Measurements from ENCODE around the gene MYL5. TPM values are rescaled to one million over a fixed set of nuclear protein-coding genes. Genes with fewer than 3 reads are reported as not detected.
A peak's percentile ranks its signal among the peaks of the same experiment; 100 is the strongest.

The MYL5 gene
- total RNA-seq, 1 donor from 2014 or later, result 1.1 TPM

- TF ChIP-seq CTCF (IDR thresholded peaks at IDR 0.05), result no peak
- Histone ChIP-seq H3K36me3 (peaks cover 18 to 20% of the 10 kb centered on the region in 2 donors), H3K27ac (no peak overlapping the region), H3K4me3 (no peak overlapping the region), H3K4me1 (peaks cover 9 to 15% of the 10 kb centered on the region in 2 donors), H3K27me3 (no peaks in the 10 kb centered on the region), H3K9me3 (no peaks in the 10 kb centered on the region)
- DNase-seq (ENCODE audit: low spot score in 2 of 2), result no peak
- intact Hi-C loops (cut with DNase I), result loop anchor here (5.0 to 10.0 kb wide), 2 partner anchors 334 to 1043 kb away; partner anchors contain the start of genes SLBP and ZNF141
Observed at GRCh38 chr4:671769-672168, 2.6 kb upstream of the MYL5 start.

- no peaks in the 10 kb centered on the region for H3K9me3 ChIP-seq
- DNase-seq (ENCODE audit: low spot score in 2 of 2), result no peak
- TF ChIP-seq CTCF (IDR thresholded peaks at IDR 0.05), result no peak
- H3K4me1 ChIP-seq, result peaks cover 9 to 15% of the 10 kb centered on the region in 2 donors
- H3K36me3 ChIP-seq, result peaks cover 18 to 20% of the 10 kb centered on the region in 2 donors
- intact Hi-C loops (cut with DNase I), result loop anchor here (1.0 to 10.0 kb wide), 8 partner anchors 32 to 1041 kb away; partner anchors contain the start of genes GAK, PCGF3, PIGG and SLBP
- H3K27me3 ChIP-seq, result no peaks in the 10 kb centered on the region
- peak overlapping the region; percentile 68 to 92 for H3K4me3 ChIP-seq
- peak overlapping the region; percentile 43 to 92 for H3K27ac ChIP-seq
Observed at GRCh38 chr4:673349-674091, 822 bp upstream of the MYL5 start.

- peak overlapping the region; percentile 92 for H3K27ac ChIP-seq
- intact Hi-C loops (cut with DNase I), result loop anchor here (2.0 to 10.0 kb wide), 2 partner anchors 258 to 1040 kb away; partner anchors contain the start of genes GAK, SLBP and TMEM175
Observed at GRCh38 chr4:675036-675882, 917 bp downstream of the MYL5 start.

GRCh38 chr4:675980-676870 is 1.9 kb downstream of the MYL5 start:
- no peak for DNase-seq (ENCODE audit: low spot score in 2 of 2)
- H3K4me3 ChIP-seq, result no peak overlapping the region
- H3K36me3 ChIP-seq, result peaks cover 14 to 16% of the 10 kb centered on the region in 2 donors
- peaks cover 16 to 24% of the 10 kb centered on the region in 2 donors for H3K4me1 ChIP-seq
- intact Hi-C loops (cut with DNase I), result loop anchor here (2.0 to 10.0 kb wide), 2 partner anchors 257 to 1039 kb away; partner anchors contain the start of genes GAK, SLBP and TMEM175
- H3K27ac ChIP-seq, result no peak overlapping the region
- peaks cover 10% of the 10 kb centered on the region for H3K27me3 ChIP-seq
- no peaks in the 10 kb centered on the region for H3K9me3 ChIP-seq
- no peak for TF ChIP-seq CTCF (IDR thresholded peaks at IDR 0.05)

More at GRCh38 chr4:675036-675882, 917 bp downstream of the MYL5 start:
- DNase-seq (ENCODE audit: low spot score in 2 of 2), result no peak
- Histone ChIP-seq H3K9me3 (no peaks in the 10 kb centered on the region), H3K4me3 (peak overlapping the region; percentile 68 to 92), H3K4me1 (peaks cover 9 to 15% of the 10 kb centered on the region in 2 donors), H3K36me3 (peaks cover 18 to 20% of the 10 kb centered on the region in 2 donors), H3K27me3 (peaks cover under 1% of the 10 kb centered on the region)
- no peak for TF ChIP-seq CTCF (IDR thresholded peaks at IDR 0.05)

- no peak for TF ChIP-seq CTCF (IDR thresholded peaks at IDR 0.05)
- peaks cover 16 to 26% of the 10 kb centered on the region in 2 donors for H3K4me1 ChIP-seq
- H3K9me3 ChIP-seq, result no peaks in the 10 kb centered on the region
- no peak overlapping the region for H3K4me3 ChIP-seq
- H3K36me3 ChIP-seq, result peaks cover 9% of the 10 kb centered on the region in 2 donors
- intact Hi-C loops (cut with DNase I), result loop anchor here (10.0 kb wide), 1 partner anchor 1038 kb away; the partner anchor contains the start of gene SLBP
- no peak for DNase-seq (ENCODE audit: low spot score in 2 of 2)
- no peak overlapping the region for H3K27ac ChIP-seq
- peaks cover 10% of the 10 kb centered on the region for H3K27me3 ChIP-seq
Observed at GRCh38 chr4:676871-677235, 2.5 kb downstream of the MYL5 start.

Measured in ascending aorta (tissue), 2 donors.